ENCODE results near the gene ADRA2B.
"Not testable (repeated sequence)": the region's sequence is repeated elsewhere in the genome, so short reads cannot be mapped to it uniquely, and the experiment has no call there.

ADRA2B gene

GRCh38 chr2:96116424-96116878 is at the start of gene ADRA2B:
TSS of gene ADRA2B (minus strand) at chr2:96116571. CDS start at chr2:96116149, 422 bp downstream.
- DNase-seq (ENCODE audit: low spot score) = no peak

- no peak for DNase-seq (ENCODE audit: low spot score)
Measured at GRCh38 chr2:96164459-96165184, 48.3 kb upstream of the ADRA2B start.

- DNase-seq (ENCODE audit: low spot score) = no peak
Measured at GRCh38 chr2:96163768-96164429, 47.5 kb upstream of the ADRA2B start.

DNA sequence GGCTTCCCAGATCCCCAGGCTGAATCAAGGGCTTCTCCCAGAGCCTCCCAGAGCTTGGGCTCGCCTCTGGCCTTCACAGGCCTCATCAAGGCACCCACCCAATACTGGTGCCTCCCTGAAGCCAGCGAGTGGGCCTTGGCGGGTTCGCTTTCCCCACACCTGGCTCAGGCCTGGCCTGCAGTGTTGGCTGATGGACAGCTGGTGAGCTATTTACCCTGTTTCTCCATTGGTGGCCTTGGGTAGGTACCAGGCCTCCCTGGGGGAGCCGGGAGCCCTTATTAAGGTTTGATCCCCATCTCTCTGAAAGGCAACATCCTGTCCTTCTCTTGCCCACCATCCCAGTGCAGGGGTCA is 47.0 kb upstream of the ADRA2B start:
- DNase-seq (ENCODE audit: low spot score) = no peak

GRCh38 chr2:96161898-96162297 is 45.5 kb upstream of the ADRA2B start:
- DNase-seq (ENCODE audit: low spot score) = no peak

- not testable (repeated sequence) for DNase-seq (ENCODE audit: low spot score)
Measured at GRCh38 chr2:96160366-96160765, 44.0 kb upstream of the ADRA2B start.

DNA sequence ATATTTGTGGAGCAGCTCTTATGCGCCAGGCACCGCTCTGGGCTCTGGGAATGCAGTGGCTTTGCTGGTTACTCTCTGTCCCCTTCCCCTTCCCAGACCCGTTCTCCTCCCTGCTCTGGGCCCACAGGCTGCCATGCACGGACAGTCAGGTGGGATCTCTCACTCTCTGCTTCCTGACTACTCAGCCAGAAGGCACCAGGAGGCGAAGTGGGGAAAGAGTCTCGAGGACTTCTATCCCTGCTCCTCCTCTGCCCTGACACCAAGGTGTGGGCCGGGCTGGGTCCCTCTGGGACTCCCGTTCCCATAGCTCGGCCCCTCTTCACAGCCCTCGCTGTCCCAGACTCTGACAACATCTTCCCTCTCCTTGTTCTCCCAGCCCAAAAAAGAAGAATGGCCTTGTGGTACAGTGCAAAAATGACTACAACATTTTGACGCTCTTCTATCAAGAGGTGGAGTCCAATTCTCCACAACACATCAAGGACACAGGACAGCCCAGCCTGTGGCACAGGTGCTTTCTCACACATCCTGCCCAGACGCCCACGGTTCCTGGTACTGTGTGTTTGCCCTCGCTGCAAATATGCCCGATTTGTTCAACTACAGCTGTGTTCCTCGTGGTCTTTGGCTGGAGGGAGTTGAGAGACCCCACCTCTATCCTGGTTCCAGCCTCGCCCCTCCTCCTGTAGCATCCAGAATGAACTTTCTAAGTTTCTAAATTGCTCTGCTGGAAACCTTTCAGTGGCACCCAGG is 42.9 kb upstream of the ADRA2B start:
- no peak for DNase-seq (ENCODE audit: low spot score)

DNA sequence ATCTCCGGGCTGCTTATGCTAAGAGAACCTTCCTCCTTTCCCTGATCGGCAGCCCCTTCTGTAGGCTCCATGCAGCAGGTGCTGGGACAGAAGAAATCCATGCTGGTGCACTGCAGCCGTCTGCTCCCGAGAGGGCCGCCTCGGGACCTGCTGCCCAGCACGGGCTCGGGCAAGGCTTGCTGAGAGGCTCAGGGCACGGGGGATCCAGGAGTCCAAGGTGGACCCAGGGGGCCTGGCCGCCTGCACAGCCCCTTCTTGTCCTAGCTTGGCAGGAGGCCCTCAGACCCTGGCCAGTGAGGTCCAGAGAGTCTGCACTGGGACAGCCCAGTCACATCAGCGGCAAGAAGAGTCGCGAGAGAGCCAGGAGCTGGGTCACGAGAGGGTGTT is 42.2 kb upstream of the ADRA2B start:
- DNase-seq (ENCODE audit: low spot score) = no peak

- DNase-seq (ENCODE audit: low spot score) = no peak
Measured at GRCh38 chr2:96157649-96158553, 41.5 kb upstream of the ADRA2B start.

DNA sequence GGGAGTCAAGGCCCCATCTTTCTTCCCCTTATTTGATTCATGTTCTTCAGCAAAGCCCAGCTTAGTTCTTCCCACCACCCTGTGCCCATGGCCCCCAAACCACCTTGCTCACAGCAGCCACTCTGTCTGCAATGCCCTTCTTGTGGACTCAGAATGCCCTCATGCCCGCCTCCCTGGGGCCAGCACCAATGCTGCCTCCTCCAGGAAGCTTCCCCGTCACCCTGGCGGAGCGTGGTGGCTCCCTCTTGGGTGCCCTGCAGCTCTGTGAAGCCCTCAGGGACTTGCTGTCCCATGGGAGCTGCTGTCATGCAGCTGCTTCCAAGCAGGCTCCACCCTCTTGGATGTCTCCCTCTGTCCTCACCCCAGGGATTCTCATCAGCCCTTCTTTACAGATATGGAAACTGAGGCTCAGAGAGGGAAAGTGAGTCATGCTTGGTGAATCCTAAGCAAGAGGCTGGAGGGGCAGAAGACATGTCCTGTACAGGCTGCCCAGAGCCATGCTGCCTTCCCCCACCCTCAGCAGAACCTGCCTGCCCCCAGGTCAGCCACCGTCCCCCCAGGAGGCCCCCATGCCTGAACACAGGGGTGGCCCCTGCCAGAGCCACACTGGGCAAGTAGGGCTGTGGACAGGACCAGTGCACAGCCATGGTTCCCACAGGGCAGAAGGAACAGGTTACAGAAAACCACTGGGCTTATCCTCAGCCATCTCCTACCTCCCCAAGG is 40.7 kb upstream of the ADRA2B start:
- DNase-seq (ENCODE audit: low spot score) = no peak

GRCh38 chr2:96156011-96156820 is 39.8 kb upstream of the ADRA2B start:
- no peak for DNase-seq (ENCODE audit: low spot score)

DNA sequence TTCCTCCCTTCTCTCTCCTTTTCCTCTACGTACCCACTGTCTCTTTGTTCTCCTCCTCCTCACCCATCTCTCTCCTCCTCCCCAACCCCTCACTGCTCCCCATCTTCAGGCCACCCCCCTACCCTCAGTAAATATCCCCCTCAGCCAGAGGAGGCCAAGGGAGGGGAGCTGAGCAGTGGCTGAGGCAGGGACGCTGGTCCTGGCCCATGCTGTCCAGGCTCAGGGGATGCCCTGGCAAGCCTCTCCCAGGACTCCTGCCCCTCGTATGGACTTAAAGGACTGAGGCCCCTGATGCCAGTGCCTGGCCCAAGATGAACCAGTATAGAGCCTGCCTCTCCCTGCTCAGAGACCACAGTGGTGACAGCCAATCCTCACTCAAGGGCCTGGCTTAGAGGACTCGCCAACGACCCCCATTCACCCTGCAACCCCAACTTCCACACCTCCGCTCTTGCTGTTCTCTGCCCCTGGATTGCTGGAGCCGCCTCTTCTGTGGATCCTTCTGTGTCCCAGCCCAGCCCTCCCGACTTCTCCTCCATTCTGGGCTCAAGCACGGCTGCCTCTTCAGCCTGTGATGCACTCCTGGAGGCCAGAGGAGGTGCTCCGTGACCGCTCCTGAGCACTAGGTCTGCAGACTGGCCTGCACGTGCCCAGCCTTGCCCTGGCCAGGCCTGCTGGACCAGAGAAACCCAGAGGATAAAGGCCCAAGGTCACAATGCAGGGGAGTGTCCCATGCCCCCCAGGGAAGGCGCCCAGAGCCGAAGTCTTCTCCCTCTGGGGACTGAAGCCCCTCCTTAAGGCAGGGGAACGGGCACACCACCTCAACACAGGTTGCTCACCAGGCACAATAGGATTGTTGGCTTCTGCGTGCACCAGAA is 38.4 kb upstream of the ADRA2B start:
- DNase-seq (ENCODE audit: low spot score) = no peak

- DNase-seq (ENCODE audit: low spot score) = no peak
Measured at GRCh38 chr2:96153991-96154431, 37.6 kb upstream of the ADRA2B start.

DNA sequence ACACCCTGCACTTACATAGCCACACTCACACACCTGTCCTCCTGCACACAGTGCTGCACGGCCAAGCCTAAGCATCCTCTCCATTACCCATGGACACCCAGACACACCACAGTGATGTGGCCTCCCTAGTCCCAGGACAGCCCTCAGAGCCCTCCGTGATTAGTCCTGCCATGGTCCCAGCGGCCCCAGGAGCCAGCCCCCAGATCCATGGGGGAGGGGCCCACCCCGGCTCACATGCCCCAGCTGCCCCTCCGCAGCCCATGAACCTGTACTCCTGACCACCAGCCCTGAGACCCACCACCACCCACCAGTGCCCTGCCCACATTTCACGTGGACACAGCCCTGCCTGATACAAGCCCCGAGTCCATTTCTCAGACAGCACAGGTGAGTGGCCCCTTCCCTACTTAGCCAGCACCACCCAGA is 36.9 kb upstream of the ADRA2B start:
- DNase-seq (ENCODE audit: low spot score) = no peak

DNA sequence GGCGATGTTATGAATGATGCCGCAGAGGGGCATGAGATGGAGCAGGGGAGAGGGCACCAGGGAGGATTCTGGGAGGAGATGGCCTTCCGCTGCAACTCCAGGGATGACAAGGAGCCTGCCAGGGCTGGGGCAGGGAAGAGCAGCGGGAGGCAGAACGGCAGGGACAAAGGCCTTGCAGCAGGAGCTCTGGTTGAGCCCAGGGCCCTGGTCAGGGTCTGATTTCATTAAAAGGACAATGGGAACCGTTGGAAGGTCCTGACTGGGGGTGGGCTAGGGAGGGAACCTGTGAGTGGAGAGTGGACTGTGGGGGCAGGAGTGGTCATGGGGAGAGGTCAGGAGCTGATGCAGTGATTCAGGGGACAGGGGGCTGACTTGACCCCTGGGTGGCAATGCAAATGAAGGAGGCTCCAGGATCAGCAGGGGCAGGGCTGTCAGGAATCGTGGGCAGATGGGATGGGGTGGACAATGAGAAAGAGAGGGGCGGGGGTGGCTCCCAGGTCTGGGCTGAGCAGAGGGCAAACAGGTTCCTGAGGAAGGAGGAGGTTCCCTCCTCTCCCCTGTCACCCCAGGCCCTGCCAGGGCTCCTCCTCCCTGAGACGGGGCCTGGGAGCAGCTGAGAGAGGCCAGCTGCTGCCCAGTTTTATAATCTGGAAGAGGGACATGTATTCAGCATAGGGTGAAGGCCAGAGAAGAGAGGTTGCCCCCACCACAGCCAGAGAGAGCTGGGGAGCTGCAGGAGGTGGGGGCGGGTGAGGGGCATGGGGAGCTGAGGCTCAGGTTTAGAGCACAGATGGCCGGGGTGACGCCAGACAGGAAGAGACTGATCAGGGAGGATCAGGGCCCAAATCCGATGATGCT is 36.2 kb upstream of the ADRA2B start:
- no peak for DNase-seq (ENCODE audit: low spot score)

GRCh38 chr2:96151595-96152303 is 35.4 kb upstream of the ADRA2B start:
- no peak for DNase-seq (ENCODE audit: low spot score)

GRCh38 chr2:96150791-96151594 is 34.6 kb upstream of the ADRA2B start:
- no peak for DNase-seq (ENCODE audit: low spot score)
